Activated CD4-positive, alpha-beta T cell treated with anti-CD3 and anti-CD28 coated beads for 48 hours (primary cell): ENCODE measurements around the gene OSGIN1.

Experiments
- DNase-seq: peaks from one replicate; pipeline ENCODE4 v3.0.0-alpha.2; 2020

Gene OSGIN1

DNA sequence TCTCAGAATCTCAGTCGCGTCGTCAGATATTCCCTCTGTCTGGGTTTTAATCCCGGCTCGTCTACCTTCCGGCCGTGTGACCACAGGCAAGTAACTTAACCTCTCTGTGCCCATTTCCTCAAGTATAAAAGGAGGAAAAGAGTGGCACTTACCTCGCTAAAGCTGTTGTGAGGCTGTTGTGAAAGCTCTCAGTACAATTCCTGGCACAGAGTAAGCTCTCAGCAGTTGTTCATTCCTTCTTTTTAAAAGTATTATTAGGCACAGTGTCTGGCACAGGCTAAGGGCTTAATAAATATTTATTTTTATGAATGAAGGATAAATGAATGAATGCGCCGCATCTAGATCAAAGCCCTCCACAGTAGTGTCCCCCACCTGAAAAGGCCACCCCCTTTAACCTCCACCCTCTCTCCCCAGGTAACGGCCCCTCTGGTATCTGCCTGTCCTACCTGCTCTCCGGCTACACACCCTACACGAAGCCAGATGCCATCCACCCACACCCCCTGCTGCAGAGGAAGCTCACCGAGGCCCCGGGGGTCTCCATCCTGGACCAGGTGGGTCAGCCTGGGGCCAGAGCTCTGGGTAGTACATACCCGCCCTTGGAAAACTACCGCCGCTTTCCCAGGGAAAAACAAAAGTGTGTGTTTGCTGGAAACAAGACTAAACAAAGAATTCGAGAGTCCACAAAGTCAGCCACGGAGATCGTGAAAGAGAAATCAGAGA lies 6.0 kb downstream of the OSGIN1 start:
- no peak for DNase-seq

- no peak for DNase-seq
These were observed 6.8 kb downstream of the OSGIN1 start for GRCh38 chr16:83959656-83960434.

DNA sequence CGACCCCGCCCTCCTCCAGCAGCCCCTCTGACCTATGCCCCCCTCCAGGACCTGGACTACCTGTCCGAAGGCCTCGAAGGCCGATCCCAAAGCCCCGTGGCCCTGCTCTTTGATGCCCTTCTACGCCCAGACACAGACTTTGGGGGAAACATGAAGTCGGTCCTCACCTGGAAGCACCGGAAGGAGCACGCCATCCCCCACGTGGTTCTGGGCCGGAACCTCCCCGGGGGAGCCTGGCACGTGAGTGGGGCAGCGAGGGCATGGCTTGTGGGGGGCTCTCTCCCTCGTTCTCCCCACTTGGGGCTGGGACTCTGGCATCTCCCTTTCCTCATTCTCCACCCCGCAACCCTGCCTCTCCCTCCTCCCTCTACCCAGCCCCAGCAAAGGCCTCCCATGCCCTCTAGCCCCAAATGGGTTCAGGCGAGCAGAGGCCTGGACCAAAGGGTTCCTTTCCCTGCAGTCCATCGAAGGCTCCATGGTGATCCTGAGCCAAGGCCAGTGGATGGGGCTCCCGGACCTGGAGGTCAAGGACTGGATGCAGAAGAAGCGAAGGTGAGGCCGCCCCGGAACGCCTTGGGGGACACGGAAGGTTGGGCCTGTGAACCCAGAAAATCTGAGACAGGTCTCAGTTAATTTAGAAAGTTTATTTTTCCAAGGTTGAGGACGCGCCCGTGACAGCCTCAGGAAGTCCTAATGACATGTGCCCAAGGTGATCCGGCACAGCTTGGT lies 7.6 kb downstream of the OSGIN1 start:
- DNase-seq = no peak

DNA sequence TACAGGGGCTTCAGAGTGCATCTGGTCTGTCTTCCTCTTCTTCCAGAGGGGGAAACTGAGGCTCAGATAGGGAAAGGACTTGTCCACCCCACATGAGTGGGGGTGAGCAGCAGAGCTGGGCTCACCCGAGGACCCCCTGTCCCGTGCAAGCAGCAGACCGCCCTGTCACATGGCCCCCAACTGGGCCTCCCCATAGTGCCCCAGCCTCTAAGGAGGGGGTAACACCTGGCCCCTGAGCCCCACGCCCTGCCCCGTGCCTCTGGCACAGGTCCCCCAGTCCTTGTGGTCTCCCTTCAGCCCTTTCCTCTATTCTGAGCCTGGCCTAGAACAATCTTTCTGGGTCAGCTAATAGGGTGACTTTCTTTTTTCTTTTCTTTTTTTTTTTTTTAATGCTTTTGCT lies 8.6 kb downstream of the OSGIN1 start:
- DNase-seq = no peak

- DNase-seq = no peak
These were observed 10.5 kb downstream of the OSGIN1 start for GRCh38 chr16:83963277-83964119.

DNA sequence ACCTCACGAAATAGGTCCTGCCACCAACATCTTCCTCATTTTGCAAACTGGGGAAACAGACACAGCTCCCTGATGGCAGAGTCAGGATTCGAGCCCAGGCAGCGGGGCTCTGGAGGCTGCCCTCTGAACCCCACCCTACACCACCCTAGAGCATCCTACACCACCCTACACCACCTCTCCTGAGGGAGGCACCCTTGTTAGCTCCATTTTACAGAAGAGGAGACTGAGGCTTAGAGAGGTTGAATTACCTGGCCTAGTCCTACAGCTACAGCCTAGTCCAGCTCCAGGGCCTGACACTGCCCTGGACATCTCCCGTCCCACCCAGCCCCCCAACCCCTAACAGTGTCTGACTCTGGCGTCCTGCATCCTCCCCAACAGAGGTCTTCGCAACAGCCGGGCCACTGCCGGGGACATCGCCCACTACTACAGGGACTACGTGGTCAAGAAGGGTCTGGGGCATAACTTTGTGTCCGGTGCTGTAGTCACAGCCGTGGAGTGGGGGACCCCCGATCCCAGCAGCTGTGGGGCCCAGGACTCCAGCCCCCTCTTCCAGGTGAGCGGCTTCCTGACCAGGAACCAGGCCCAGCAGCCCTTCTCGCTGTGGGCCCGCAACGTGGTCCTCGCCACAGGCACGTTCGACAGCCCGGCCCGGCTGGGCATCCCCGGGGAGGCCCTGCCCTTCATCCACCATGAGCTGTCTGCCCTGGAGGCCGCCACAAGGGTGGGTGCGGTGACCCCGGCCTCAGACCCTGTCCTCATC lies 11.8 kb downstream of the OSGIN1 start:
- no peak for DNase-seq

- no peak for DNase-seq
These were observed 12.6 kb downstream of the OSGIN1 start for GRCh38 chr16:83965444-83966152.

GRCh38 chr16:83966153-83966696 lies 13.2 kb downstream of the OSGIN1 start:
- DNase-seq = no peak

GRCh38 chr16:83967091-83967490 lies 14.1 kb downstream of the OSGIN1 start:
- DNase-seq = no peak

DNA sequence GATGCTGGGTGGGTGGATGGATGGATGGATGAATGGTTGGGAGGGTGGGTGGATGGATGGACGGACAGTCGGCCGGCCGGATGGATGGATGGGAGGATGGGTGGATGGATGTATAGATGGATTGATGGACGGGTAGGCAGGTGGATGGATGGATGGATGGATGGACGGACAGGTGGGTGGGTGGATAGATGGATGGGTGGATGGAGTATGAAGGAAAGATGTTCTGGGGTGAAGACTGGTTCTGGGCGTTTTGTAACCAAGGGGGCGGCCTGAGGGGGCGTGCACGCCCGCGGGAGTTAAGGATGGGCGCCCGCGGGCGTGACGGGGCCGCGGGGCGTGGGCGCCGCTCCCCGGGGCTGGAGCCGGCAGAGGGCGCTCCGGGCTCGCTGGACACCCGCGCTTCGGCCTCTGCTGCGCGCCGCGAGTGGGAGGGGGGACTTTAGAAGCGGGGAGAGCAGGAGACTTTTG lies 14.8 kb downstream of the OSGIN1 start, which contains the start of gene NECAB2:
NECAB2 (plus strand) TSS at position 407 of the 468 bp plus-strand sequence. CDS start 405 bp downstream, outside the sequence.
- DNase-seq = peak; percentile 48

DNA sequence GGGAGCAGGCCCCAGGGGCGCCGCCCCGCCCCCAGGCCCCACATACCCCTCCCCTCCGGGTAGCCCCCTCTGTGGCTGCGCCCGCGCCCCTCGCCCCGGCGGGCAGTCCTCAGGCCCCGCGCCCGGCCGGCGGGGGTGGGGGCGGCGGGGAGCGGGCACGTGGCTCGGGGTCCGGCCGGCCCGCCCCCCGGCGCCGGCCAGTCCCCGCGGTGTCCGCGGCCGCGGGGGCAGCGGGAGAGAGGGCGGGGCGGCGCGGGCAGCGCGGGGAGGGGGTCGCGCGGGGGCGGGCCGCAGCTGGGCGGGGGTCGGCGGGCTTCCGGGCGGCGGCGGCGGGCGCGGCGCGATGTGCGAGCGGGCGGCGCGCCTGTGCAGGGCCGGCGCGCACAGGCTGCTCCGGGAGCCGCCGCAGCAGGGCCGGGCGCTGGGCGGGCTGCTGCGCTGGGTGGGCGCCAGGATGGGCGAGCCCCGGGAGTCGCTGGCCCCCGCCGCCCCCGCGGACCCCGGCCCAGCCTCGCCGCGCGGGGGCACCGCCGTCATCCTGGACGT lies 15.3 kb downstream of the OSGIN1 start:
- DNase-seq = no peak

DNA sequence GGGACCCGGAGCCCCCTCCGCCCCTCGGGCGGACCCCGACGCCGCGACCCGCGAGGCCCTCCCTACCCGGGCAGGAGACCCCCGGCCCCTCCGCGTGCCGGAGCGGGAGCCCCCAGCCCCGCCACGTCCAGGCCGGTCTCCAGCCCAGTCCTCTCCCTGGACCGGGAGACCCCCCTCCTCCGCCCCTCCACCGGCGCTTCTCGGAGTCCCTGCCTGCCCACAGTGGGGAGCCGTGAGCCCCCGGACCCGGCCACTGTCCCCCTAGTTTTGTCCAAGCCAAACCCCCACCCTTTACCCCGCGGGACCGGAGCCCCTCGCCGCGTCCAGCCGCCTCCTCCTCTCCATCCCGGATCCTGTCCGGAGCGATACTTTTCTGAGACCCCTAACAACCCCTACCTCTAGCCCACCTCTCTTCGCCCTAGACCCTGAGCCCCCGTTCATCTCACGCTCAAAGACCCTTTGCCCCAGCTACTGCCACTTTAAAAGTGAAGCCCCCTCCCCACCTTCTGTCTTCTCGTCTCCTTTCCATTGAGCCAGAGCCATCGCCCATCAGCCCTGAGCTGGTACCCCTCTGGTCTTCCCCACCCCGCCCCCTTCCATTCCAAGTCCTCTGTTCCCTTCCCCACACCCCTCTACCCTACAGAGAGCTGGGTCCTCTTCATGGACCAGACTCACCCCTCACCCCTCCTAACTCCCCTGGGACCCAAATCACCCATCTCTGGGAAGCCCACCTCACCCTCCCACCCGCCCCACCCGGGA lies 16.0 kb downstream of the OSGIN1 start:
- DNase-seq = no peak

- DNase-seq = no peak
These were observed 16.9 kb downstream of the OSGIN1 start for GRCh38 chr16:83969771-83970429.

DNA sequence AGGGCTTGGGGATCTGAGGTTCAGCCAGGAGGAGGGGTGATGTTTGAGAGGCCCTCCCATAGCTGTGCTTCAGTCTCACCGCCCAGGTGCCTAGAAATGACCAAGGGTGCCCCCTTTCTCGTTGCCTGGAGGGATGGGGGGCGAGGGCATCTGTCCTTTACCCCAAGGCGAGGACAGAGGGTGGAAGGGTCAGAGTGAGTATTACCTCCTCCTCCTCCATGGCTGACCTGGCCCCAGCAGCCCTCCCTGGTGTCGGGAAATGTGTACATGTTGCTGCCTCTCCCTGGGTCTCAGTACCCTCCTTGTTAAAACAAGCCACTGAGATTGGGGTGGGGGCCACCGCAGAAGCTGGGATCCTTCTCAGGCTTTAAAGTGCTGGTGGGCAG lies 17.4 kb downstream of the OSGIN1 start:
- no peak for DNase-seq

- DNase-seq = no peak
These were observed 18.4 kb downstream of the OSGIN1 start for GRCh38 chr16:83971165-83972130.

GRCh38 chr16:83972256-83973008 lies 19.4 kb downstream of the OSGIN1 start:
- DNase-seq = no peak

DNA sequence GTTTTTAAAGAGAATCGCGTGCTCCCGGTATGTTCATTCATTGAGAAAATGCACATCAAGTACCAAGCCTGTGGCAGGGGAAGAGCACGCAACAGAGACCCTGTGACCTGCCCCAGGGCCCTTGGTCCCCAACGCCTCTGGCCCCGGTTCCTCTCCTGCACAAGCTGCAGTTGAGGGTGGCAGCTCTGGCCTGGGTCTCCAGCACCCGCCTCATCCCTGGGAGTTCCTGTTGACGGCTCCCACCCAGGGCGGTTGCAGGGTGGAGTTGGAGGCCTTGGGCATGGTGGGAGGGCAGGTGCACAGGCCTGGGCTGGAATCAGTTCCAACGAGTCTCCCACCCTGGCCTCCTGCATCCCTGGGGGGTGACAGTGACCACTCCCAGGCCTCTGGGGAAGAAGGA lies 20.0 kb downstream of the OSGIN1 start:
- DNase-seq = no peak
